GM21737 (cell line): ENCODE results near the gene UPK3BL1.
"Not testable (repeated sequence)": the region's sequence is repeated elsewhere in the genome, so short reads cannot be mapped to it uniquely, and the experiment has no call there.

Source experiments
- ATAC-seq: cut with Tn5 transposase; IDR thresholded peaks from one replicate; pipeline ENCODE4 v1.9.1; 2021; ENCODE audit warnings: mild to moderate bottlenecking, moderate library complexity; ENCODE audit not compliant: unreplicated experiment

The UPK3BL1 gene

DNA sequence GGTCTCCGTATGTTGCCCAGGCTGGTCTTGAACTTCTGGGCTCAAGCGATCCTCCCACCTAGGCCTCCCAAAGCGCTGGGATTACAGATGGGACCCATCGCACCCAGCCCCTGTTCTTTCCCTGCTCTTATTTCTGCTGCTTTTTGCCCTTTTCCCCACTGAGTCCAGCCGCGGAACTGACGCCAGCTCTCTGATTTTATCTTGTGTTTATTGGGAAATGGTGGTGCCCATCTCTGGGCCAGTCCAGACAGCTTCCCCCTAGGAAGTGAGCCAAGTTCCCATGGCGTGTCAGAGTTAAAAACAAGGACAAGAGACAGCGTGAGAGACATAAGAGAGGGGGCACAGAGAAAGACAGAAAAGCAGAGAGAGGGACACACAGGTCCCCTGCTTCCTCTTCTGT, 12.0 kb downstream of the UPK3BL1 start:
- not testable (repeated sequence) for ATAC-seq

DNA sequence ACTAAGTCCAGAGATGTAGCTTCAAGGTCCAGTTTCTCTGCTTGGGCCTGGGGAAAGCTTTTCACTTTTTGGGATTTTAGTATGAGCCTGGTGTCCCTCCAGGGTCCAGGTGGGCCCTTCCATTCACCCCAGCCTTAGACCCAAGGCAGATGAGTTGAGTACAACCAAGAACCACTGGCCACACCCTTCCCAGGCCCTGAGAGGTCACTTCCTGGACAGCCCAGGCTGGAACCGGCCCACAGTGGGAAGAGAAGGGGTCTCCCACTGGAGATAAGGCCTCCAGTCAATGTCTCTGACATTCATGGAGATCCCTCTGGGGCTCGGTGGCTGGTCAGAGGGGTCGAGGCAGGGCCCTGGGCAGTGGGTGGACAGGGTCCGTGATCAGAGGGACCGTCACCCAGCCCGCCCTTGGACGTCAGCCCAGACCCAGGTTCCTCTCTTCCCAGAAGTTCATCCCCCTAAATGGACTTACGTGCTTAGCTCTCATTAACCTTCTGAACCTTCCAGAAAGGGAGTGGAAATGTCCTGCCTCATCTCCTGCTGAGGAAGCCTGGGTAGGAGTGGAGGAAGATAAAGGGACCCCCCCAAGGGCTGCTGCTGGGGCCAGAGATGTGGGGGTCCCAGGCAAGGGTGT, 15.2 kb downstream of the UPK3BL1 start:
- not testable (repeated sequence) for ATAC-seq

DNA sequence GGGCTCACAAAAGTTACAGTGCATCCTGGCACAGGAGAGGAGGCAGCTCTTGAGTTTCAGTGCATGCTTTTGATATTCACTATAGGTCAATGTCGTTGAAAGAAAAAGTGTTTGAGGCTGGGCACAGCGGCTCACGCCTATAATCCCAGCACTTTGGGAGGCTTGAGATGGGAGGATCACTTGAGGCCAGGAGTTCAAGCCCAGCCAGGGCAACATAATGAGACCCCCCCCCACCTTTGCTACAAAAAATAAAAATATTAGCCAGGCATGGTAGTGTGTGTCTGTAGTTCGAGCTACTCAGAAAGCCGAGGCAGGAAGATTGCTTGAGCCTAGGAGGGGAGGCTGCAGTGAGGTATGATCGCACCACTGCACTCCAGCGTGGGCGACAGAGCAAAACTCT, 24.5 kb downstream of the UPK3BL1 start:
- ATAC-seq = not testable (repeated sequence)

DNA sequence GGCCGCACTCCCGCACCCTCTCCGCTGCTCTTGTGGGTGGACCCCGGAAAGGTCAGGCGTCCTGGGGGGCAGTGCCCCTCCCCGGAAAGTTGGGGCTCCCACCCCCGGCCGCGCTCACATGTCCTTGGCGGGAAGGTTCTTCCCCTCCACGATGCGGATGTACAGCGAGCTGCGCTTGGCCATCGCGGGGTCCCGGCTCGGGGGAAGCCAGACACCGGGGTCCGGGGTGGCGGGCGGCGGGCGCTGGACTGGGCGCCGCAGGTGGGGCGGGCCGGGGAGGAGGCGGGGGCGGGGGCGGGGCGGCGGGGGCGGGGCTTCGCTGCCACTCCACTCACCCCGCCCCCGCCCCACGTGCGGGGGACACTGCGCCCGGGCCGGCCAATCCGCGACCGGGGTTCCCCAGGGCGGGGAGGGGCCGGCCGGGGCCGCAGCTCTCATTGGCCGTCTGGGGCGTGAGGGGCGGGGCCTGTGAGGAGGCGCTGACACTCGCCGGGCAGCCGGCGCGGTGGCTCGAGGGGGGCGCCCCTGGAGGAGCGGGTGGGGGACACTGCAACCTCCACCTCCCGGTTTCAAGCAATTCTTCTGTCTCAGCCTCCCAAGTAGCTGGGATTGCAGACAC, 26.0 kb downstream of the UPK3BL1 start, which contains the start of gene RASA4:
Gene RASA4, minus strand, starts transcription at position 250 of the 619 bp plus-strand sequence. Its CDS starts 67 bp downstream, at position 183.
- peak; percentile 72 for ATAC-seq

DNA sequence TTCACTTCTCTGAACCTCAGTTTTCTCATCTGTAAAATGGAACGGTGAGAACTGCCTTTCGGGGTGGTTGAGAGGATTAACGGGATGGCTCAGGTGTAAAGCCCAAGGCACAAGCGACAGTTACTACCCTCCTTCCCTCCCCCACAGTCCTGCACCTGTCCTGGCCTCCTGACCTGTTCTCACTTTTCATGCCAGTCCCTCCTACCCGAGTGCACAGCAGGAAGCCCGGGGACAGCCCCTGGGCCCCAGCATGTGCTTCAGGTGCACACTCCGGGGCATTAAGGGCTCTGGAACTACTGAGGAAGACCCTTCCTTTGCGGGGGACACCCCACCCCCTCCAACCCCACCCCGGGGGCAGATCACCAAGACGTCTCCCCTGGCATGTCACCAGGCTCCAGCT, 26.7 kb downstream of the UPK3BL1 start:
- ATAC-seq = not testable (repeated sequence)

GRCh38 chr7:102614873-102615272, 27.7 kb downstream of the UPK3BL1 start:
- peak; percentile 0 for ATAC-seq

DNA sequence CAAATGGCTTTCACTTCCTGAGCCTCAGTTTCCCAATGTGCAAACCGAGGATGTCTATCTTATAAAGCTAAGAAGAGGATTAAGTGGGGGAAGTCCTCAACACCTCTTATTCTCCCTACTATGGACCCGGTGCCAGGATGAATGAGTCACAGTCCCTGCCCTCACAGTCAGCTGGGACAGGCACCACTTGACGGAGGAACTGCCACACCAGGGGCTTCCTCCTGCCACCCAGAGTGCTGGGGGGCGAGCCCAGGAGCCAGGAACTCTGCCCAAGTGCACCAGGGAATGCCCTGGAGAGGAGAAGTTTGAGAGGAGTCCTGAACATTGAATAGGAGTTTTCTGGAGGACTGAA, 28.3 kb downstream of the UPK3BL1 start:
- ATAC-seq = peak; percentile 12

DNA sequence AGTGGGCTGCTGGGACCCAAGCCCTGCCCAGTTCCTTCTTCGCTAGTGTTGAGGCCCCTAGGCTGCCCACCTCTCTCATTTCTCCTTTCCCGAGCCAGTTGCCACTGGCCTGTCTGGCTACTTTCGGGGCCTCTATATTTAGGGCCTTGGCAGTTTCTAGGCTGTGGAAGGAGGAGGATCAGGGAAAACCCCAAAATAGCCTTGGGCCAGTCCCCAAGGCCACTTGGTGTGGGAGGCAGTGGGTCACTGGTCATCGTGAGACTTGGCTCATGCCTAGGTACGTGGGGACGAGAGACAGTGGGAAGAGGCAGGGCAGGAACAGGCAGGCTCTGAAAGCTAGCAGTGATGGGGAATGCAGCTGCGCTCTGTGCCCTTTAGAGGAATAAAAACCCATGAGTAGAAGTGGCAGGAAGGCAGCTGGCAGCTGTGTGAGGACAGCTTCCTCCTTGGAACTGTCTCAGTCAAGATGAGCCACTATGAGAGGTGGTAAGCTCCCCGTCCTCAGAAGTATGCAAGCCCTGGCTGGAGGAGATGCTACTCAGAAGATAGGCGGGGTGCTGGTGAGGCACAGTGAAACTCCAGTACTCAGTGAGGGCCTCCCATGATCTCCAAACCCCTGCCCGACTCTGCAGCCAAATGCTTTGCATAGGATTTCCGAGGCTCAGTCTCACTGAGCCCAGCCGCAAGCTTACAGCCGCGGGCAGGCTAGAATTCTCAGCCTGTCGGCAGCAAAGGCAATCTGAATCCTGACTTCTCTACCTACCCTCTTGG, 28.8 kb downstream of the UPK3BL1 start:
- ATAC-seq = peak; percentile 48

DNA sequence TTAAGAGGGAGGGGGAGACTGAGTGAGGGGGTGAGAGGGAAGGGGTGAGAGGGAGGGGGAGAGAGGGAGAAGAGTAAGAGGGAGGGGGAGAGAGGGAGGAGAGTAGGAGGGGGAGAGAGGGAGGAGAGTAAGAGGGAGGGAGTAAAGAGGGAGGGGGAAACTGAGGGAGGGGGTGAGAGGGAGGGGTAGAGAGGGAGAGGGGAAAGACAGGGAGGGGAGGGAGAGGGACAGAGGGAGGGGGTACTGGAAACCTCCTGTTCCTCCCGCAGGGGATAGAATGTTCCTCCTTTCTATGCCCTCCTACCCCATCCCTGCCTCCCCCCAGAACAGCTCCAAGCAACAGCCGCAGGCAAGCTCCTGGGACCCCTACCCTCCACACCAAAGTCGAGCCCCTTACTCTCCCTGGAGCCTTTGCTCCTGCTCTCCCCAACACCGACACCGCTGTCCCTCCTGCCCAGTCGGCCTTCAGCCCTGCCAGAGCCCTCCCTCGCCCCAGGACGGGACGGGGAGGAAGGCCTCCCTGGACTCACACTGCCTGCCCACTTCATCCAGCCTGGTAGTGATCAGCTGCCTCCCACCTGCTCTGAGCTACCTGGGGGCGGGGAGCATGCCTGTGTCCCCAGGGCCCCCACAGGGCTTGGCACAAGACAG, 30.8 kb downstream of the UPK3BL1 start:
- not testable (repeated sequence) for ATAC-seq

DNA sequence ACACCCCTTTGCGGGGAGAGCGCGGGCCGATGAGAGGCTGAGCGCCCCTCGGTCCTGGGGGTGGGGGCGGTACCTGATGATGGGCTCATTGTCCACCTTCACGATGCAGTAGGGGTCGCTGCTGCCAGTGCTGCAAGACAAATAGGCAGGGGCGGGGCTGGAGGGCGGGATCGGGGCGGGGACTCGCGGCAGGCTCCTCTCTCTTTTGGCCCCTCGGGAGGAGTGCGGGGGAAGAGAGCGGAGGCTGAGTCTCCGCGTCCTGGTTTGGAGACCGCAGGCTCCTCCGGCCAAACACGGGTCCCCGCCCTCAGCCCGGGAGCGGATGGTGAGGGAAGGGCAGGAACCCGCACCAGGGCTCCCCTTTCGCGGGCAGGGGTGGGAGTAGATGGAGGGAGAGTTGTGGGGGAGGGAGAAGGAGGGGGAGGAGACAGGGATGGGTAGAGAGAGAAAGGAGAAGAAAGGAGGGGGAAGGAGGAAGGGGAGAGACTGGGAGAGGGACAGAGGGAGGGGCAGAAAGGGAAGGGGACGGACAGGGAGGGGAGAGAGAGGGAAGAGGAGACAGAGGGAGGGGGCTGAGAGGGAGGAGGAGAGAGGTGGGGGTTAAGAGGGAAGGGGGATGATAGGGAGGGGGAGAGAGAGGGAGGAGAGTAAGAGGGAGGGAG, 31.4 kb downstream of the UPK3BL1 start:
- peak; percentile 38 for ATAC-seq

- not testable (repeated sequence) for ATAC-seq
Observed at GRCh38 chr7:102610441-102610840, 32.1 kb downstream of the UPK3BL1 start.

- not testable (repeated sequence) for ATAC-seq
Observed at GRCh38 chr7:102609734-102610133, 32.9 kb downstream of the UPK3BL1 start.

- not testable (repeated sequence) for ATAC-seq
Observed at GRCh38 chr7:102606848-102607247, 35.7 kb downstream of the UPK3BL1 start.

- ATAC-seq = not testable (repeated sequence)
Observed at GRCh38 chr7:102604431-102605145, 38.0 kb downstream of the UPK3BL1 start.

- not testable (repeated sequence) for ATAC-seq
Observed at GRCh38 chr7:102602317-102602716, 40.3 kb downstream of the UPK3BL1 start.

DNA sequence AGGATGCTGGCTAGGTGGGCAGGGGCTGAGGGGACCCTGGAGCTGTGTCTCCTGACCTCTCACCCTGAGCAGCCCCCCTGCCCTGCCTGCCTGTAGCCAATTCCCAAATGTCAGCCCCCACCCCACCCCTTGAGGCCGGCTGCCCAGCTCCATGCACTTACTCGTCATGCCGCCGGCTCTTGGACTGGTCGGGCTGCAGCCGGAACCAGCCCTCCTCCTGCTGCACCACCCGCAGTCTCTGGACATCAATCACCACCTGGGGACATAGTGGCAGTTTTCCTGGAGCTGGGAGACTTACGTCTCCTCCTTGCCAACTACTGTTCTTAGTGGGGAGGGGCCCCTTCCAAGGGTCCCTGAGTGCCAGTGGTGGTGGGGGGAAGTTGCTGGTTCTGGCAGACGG, 42.9 kb downstream of the UPK3BL1 start:
- ATAC-seq = not testable (repeated sequence)

DNA sequence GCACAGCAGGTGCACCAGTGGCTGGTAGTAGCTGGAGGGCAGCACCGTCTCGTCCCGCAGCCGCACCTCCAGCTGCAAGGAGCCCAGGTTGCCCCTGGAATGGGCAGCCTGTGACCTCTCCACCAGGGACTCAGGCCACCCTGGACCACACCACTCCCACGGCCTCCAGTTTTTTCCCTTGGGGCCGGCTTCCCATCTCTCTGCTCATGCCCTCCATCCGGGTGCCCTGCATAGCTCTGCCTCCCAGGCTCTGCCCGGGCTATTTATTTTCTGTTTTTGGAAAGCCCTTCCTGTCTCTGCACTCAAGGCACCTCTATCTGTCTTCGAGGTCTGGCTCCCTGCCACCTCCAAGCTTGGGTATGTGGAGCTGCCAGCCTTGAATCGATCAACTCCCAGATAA, 46.6 kb downstream of the UPK3BL1 start:
- ATAC-seq = not testable (repeated sequence)

- peak; percentile 65 for ATAC-seq
Observed at GRCh38 chr7:102593637-102594334, 48.8 kb downstream of the UPK3BL1 start.

DNA sequence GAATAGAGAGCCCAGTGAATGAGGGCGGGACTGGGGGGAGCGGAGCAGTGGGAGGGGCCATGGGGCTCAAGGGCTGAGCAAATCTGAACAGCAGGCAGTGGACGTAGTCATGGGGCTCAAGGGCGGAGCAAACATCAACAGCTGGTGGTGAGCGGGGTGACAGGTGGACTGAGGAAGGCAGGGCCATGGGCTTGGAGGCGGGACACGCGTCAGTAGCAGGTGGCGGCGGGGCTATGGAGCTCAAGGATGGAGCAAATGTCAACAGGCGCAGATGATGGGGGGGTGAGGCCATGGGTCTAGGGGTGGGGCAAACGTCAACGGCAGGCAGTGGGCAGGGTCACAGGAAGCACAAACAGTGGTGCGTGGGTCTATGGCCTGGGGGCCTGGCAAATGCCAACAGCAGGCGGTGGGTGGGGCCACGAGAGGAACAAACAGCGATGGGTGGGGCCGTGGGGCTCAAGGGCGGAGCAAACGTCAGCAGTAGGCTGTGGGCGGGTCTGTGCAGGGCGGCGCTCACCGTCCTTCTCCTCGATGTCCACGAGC, 50.0 kb downstream of the UPK3BL1 start:
- peak; percentile 48 for ATAC-seq
